IMR-90 (cell line): ENCODE results near the gene DGKB. TPM values are rescaled to one million over a fixed set of nuclear protein-coding genes. Genes with fewer than 3 reads are reported as not detected.

Experiments used
- ATAC-seq: fragments of 200-7000 bp; cut with Tn5 transposase; 2 replicates; pipeline ENCODE4 v1.9.1; 2020; ENCODE audit warnings: low read depth, mild to moderate bottlenecking, moderate library complexity
- BruUV-seq: library from RNA; stranded (reverse); fragments of 400-500 nt; replicated peaks from 2 replicates; lab custom pipeline; 2021; lab: Mats Ljungman, UMichigan
- CTCF ChIA-PET: fragments of 300-600 bp; formaldehyde crosslinking; extraction: SDS; loops from one replicate; lab custom pipeline; 2021; ENCODE audit warnings: antibody characterized with exemption; lab: Yijun Ruan, JAX
- POLR2A ChIA-PET: fragments of 300-600 bp; sonication (Branson Sonifier 250); formaldehyde crosslinking; loops from one replicate; lab custom pipeline; 2022; ENCODE audit warnings: antibody characterized with exemption; ENCODE audit not compliant: unreplicated experiment; lab: Charles Lee
- DNase-seq: peaks from one replicate; pipeline ENCODE4 v3.0.0; 2013
- H2AFZ ChIP-seq: replicated peaks from 2 replicates; pipeline ENCODE3; 2013; ENCODE audit warnings: low read length, mild to moderate bottlenecking; ENCODE audit not compliant: poor library complexity
- H2AK5ac ChIP-seq: 2 replicates; pipeline ENCODE4 v1.6.1; 2013; ENCODE audit warnings: low read depth, low read length, inconsistent platforms
- H2AK9ac ChIP-seq: replicated peaks from 2 replicates; pipeline ENCODE3; 2013; ENCODE audit warnings: mild to moderate bottlenecking, low read depth, low read length, moderate library complexity; ENCODE audit not compliant: poor library complexity
- H2BK120ac ChIP-seq: 2 replicates; pipeline ENCODE4 v1.6.1; 2013; ENCODE audit warnings: low read depth, low read length, inconsistent platforms
- H2BK15ac ChIP-seq: 3 replicates; pipeline ENCODE4 v1.6.1; 2013; ENCODE audit warnings: low read depth, low read length, inconsistent platforms
- H2BK20ac ChIP-seq: 2 replicates; pipeline ENCODE4 v1.6.1; 2013; ENCODE audit warnings: low read depth, mild to moderate bottlenecking, inconsistent platforms, low read length, moderate library complexity
- H2BK5ac ChIP-seq: 2 replicates; pipeline ENCODE4 v1.6.1; 2013; ENCODE audit warnings: mild to moderate bottlenecking, low read depth, low read length, inconsistent platforms; ENCODE audit not compliant: poor library complexity, severe bottlenecking
- H3K14ac ChIP-seq: replicated peaks from 2 replicates; pipeline ENCODE4 v1.6.1; 2013; ENCODE audit warnings: low read depth, low read length, inconsistent platforms
- H3K18ac ChIP-seq: 2 replicates; pipeline ENCODE4 v1.6.1; 2013; ENCODE audit warnings: low read depth, low read length, control low read depth
- H3K23ac ChIP-seq: 2 replicates; pipeline ENCODE4 v1.6.1; 2013; ENCODE audit warnings: low read depth, low read length, inconsistent platforms
- H3K27ac ChIP-seq: 2 replicates; pipeline ENCODE4 v1.5.1; 2013; ENCODE audit warnings: mild to moderate bottlenecking, control low read depth, low read length; ENCODE audit not compliant: insufficient read depth
- H3K27me3 ChIP-seq: 2 replicates; pipeline ENCODE4 v1.6.1; 2013; ENCODE audit warnings: low read length; ENCODE audit not compliant: control insufficient read depth, insufficient read depth
- H3K36me3 ChIP-seq: 2 replicates; pipeline ENCODE4 v1.6.1; 2013; ENCODE audit warnings: low read length, mixed read lengths; ENCODE audit not compliant: control insufficient read depth, insufficient read depth
- H3K4ac ChIP-seq: 2 replicates; pipeline ENCODE4 v1.6.1; 2013; ENCODE audit warnings: low read depth, low read length, inconsistent platforms
- H3K4me1 ChIP-seq: 2 replicates; pipeline ENCODE4 v1.6.1; 2013; ENCODE audit warnings: low read length, mixed read lengths; ENCODE audit not compliant: control insufficient read depth, insufficient read depth
- H3K4me2 ChIP-seq: 2 replicates; pipeline ENCODE4 v1.6.1; 2013; ENCODE audit warnings: low read depth, mild to moderate bottlenecking, control low read depth, low read length, moderate library complexity
- H3K4me3 ChIP-seq: 2 replicates; pipeline ENCODE4 v1.5.1; 2013; ENCODE audit warnings: low read depth, mild to moderate bottlenecking, control low read depth, low read length, moderate library complexity; ENCODE audit not compliant: insufficient read depth
- H3K56ac ChIP-seq: 2 replicates; pipeline ENCODE4 v1.6.1; 2013; ENCODE audit warnings: low read length, inconsistent platforms; ENCODE audit not compliant: insufficient read depth; ENCODE audit errors: extremely low read depth
- H3K79me1 ChIP-seq, 2 experiments: 2 replicates each; pipeline ENCODE4 v1.6.1; 2013; ENCODE audit warnings: low read length in 2 of 2, inconsistent platforms in 1 of 2, low read depth in 1 of 2
- H3K9ac ChIP-seq: 2 replicates; pipeline ENCODE4 v1.6.1; 2013; ENCODE audit warnings: low read depth, low read length, control low read depth
- H3K9me1 ChIP-seq: 2 replicates; pipeline ENCODE4 v1.6.1; 2013; ENCODE audit warnings: low read length, inconsistent platforms; ENCODE audit not compliant: insufficient read depth
- H3K9me3 ChIP-seq: 2 replicates; pipeline ENCODE4 v1.6.1; 2013; ENCODE audit warnings: low read length; ENCODE audit not compliant: control insufficient read depth, insufficient read depth
- H4K20me1 ChIP-seq: 2 replicates; pipeline ENCODE4 v1.6.1; 2013; ENCODE audit warnings: low read length, inconsistent platforms; ENCODE audit not compliant: insufficient read depth
- H4K5ac ChIP-seq: 2 replicates; pipeline ENCODE4 v1.6.1; 2013; ENCODE audit warnings: mild to moderate bottlenecking, low read depth, low read length, control low read depth
- H4K8ac ChIP-seq, 2 experiments: 2 replicates each; pipeline ENCODE4 v1.6.1; 2013; ENCODE audit warnings: low read depth in 2 of 2, low read length in 2 of 2, control low read depth in 1 of 2, inconsistent platforms in 1 of 2
- H4K91ac ChIP-seq: 2 replicates; pipeline ENCODE4 v1.6.1; 2013; ENCODE audit warnings: low read depth, low read length, inconsistent platforms; ENCODE audit not compliant: insufficient read depth
- CHD1 ChIP-seq: IDR thresholded peaks from 2 replicates; pipeline ENCODE4 v1.6.1; 2012; ENCODE audit warnings: low read depth, low read length, improper control_type of control experiment
- FOS ChIP-seq: fragments of 150-350 bp; IDR thresholded peaks from 2 replicates; pipeline ENCODE4 v1.6.1; 2016; ENCODE audit warnings: low read depth, low read length
- MAZ ChIP-seq: IDR thresholded peaks from 2 replicates; pipeline ENCODE4 v1.6.1; 2012; ENCODE audit warnings: low read depth, mild to moderate bottlenecking, low read length, improper control_type of control experiment, moderate library complexity, borderline replicate concordance
- MXI1 ChIP-seq: IDR thresholded peaks from 2 replicates; pipeline ENCODE4 v1.6.1; 2012; ENCODE audit warnings: low read depth, mild to moderate bottlenecking, low read length, moderate library complexity, borderline replicate concordance
- POLR2A ChIP-seq: IDR thresholded peaks from 2 replicates; pipeline ENCODE4 v1.6.1; 2012; ENCODE audit warnings: mild to moderate bottlenecking, low read depth, low read length
- RAD21 ChIP-seq: IDR thresholded peaks from 2 replicates; pipeline ENCODE4 v1.6.1; 2012; ENCODE audit warnings: low read length, improper control_type of control experiment
- RCOR1 ChIP-seq: IDR thresholded peaks from 2 replicates; pipeline ENCODE4 v1.6.1; 2012; ENCODE audit warnings: mild to moderate bottlenecking, low read length, improper control_type of control experiment; ENCODE audit not compliant: insufficient replicate concordance
- RFX5 ChIP-seq: IDR thresholded peaks from 2 replicates; pipeline ENCODE4 v1.8.0; 2012; ENCODE audit warnings: low read depth, mild to moderate bottlenecking, low read length, moderate library complexity
- SMC3 ChIP-seq: fragments of 150-350 bp; IDR thresholded peaks from 2 replicates; pipeline ENCODE4 v1.6.1; 2016; ENCODE audit warnings: low read depth, mild to moderate bottlenecking, antibody characterized with exemption, low read length, moderate library complexity
- WGBS, 2 experiments: methylation state at CpG; one replicate each; pipeline versions ENCODE4 v1.1.5 to v1.1.7; 2013; ENCODE audit warnings: missing lambda C conversion rate in 2 of 2; ENCODE audit not compliant: insufficient read length in 1 of 2; ENCODE audit errors: extremely low coverage in 2 of 2; 5-methylcytosine and 5-hydroxymethylcytosine counted together
- dilution Hi-C: fragments of 300-500 bp; cut with HindIII; formaldehyde crosslinking; loops from one replicate; pipeline ENCODE4 v1.14.3; 2018; ENCODE audit warnings: low sequenced_read_pairs; ENCODE audit not compliant: unreplicated experiment
- in situ Hi-C: fragments of 300-500 bp; cut with MboI; formaldehyde crosslinking; loops from 3 replicates; pipeline ENCODE4 v1.14.3; 2019; ENCODE audit warnings: low sequenced_read_pairs, inconsistent platforms, mixed read lengths
- intact Hi-C: fragments of 100-400 bp; cut with micrococcal nuclease; formaldehyde crosslinking; loops from 2 replicates; pipeline ENCODE4 v1.10.0; 2022
- polyA plus RNA-seq, 3 experiments: library from polyadenylated mRNA; depleted of rRNA; stranded (reverse); fragments of >200 nt; gene quantifications; 2 replicates each; pipeline ENCODE4 v1.2.3, GENCODE V29; 2012; ENCODE audit warnings: low replicate concordance in 1 of 3
- total RNA-seq: library from RNA; depleted of rRNA; stranded (reverse); fragments of >200 nt; gene quantifications from 2 replicates; pipeline ENCODE4 v1.2.3, GENCODE V29; 2012
- TF ChIP-seq, protein P1 (sequence below): fragments of 150-350 bp; IDR thresholded peaks from 2 replicates; pipeline ENCODE4 v1.6.1; 2016; ENCODE audit warnings: low read depth, mild to moderate bottlenecking, low read length, moderate library complexity, borderline replicate concordance
- TF ChIP-seq, protein P2 (sequence below): conservative IDR thresholded peaks from 2 replicates; pipeline ENCODE4 v1.5.1; 2012; ENCODE audit warnings: mild to moderate bottlenecking, low read depth, low read length, improper control_type of control experiment
- TF ChIP-seq, protein P3 (sequence below): fragments of 150-350 bp; IDR thresholded peaks from 2 replicates; pipeline ENCODE4 v1.6.1; 2017; ENCODE audit warnings: mild to moderate bottlenecking, antibody characterized with exemption, low read length, low read depth

Gene DGKB
- total and polyA plus RNA-seq, 2 of the 4 experiments (the other 2 are of a cell fraction) = not detected

DNA sequence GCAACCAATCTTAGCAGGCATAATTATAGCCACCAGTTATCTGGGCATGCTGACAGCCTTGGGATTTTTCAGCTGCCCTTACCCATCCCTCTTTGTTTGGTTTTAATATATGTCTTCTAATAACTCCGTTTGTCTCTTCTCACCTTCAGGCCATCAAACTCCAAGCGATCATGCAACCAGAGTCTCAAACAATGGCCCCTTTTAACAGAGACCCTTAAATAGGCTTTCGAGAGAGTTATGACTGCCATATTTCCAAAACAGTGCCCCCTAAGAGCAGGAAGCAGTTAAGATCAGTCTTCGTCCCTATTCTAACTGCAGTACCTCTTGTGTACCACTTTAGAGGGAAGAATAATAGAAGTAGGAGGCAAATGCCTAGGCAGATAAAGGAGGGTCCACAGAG, 157.5 kb downstream of the DGKB start:
- no peak overlapping the region for H2AFZ ChIP-seq
- in situ Hi-C loops (no loop called here), intact Hi-C loops (no loop called here), dilution Hi-C loops (no loop called here)
- TF ChIP-seq, protein P1, sequence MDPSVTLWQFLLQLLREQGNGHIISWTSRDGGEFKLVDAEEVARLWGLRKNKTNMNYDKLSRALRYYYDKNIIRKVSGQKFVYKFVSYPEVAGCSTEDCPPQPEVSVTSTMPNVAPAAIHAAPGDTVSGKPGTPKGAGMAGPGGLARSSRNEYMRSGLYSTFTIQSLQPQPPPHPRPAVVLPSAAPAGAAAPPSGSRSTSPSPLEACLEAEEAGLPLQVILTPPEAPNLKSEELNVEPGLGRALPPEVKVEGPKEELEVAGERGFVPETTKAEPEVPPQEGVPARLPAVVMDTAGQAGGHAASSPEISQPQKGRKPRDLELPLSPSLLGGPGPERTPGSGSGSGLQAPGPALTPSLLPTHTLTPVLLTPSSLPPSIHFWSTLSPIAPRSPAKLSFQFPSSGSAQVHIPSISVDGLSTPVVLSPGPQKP = no peak
- TF ChIP-seq CHD1 (no peak), MXI1 (no peak), RFX5 (no peak), FOS (no peak), MAZ (no peak), POLR2A (no peak), RAD21 (no peak), RCOR1 (no peak), SMC3 (no peak)
- TF ChIP-seq, protein P2, sequence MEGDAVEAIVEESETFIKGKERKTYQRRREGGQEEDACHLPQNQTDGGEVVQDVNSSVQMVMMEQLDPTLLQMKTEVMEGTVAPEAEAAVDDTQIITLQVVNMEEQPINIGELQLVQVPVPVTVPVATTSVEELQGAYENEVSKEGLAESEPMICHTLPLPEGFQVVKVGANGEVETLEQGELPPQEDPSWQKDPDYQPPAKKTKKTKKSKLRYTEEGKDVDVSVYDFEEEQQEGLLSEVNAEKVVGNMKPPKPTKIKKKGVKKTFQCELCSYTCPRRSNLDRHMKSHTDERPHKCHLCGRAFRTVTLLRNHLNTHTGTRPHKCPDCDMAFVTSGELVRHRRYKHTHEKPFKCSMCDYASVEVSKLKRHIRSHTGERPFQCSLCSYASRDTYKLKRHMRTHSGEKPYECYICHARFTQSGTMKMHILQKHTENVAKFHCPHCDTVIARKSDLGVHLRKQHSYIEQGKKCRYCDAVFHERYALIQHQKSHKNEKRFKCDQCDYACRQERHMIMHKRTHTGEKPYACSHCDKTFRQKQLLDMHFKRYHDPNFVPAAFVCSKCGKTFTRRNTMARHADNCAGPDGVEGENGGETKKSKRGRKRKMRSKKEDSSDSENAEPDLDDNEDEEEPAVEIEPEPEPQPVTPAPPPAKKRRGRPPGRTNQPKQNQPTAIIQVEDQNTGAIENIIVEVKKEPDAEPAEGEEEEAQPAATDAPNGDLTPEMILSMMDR = no peak
- TF ChIP-seq, protein P3, sequence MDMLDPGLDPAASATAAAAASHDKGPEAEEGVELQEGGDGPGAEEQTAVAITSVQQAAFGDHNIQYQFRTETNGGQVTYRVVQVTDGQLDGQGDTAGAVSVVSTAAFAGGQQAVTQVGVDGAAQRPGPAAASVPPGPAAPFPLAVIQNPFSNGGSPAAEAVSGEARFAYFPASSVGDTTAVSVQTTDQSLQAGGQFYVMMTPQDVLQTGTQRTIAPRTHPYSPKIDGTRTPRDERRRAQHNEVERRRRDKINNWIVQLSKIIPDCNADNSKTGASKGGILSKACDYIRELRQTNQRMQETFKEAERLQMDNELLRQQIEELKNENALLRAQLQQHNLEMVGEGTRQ = no peak
- H3K4me2 ChIP-seq = no peak overlapping the region
- no peak overlapping the region for H3K4me3 ChIP-seq
- no peak overlapping the region for H4K5ac ChIP-seq
- no peak for DNase-seq
- no peaks in the 10 kb centered on the region for H3K36me3 ChIP-seq
- ChIA-PET POLR2A (no interaction called here), CTCF (no interaction called here)
- no peak overlapping the region for H2BK5ac ChIP-seq
- ATAC-seq = no peak
- no peak overlapping the region for H2BK15ac ChIP-seq
- BruUV-seq = no TSS peak
- no peak overlapping the region for H2AK9ac ChIP-seq
- no peak overlapping the region for H3K23ac ChIP-seq
- no peak overlapping the region for H3K14ac ChIP-seq
- H3K27ac ChIP-seq = no peak overlapping the region
- no peak overlapping the region for H2BK120ac ChIP-seq
- H3K79me1 ChIP-seq = no peaks in the 10 kb centered on the region
- H2AK5ac ChIP-seq = no peak overlapping the region
- no peak overlapping the region for H3K4ac ChIP-seq
- H3K9me1 ChIP-seq = no peaks in the 10 kb centered on the region
- no peak overlapping the region for H2BK20ac ChIP-seq
- H4K8ac ChIP-seq = no peak overlapping the region
- H4K20me1 ChIP-seq = no peaks in the 10 kb centered on the region
- no peak overlapping the region for H3K56ac ChIP-seq
- peaks cover 4% of the 10 kb centered on the region; the same call in 1 of the 2 replicates for H3K9me3 ChIP-seq
- no peaks in the 10 kb centered on the region for H3K4me1 ChIP-seq
- no CpG with 5 or more reads among the region's 4 CpGs for WGBS, 2 experiments
- no peaks in the 10 kb centered on the region for H3K27me3 ChIP-seq
- H3K18ac ChIP-seq = no peak overlapping the region
- no peak overlapping the region for H3K9ac ChIP-seq
- no peak overlapping the region for H4K91ac ChIP-seq
